ENCODE measurements around the gene UBXN7. TPM values are rescaled to one million over a fixed set of nuclear protein-coding genes. Genes with fewer than 3 reads are reported as not detected.

Gene UBXN7
- total RNA-seq, 1 experiment from 2014 or later = 67.0 TPM

DNA sequence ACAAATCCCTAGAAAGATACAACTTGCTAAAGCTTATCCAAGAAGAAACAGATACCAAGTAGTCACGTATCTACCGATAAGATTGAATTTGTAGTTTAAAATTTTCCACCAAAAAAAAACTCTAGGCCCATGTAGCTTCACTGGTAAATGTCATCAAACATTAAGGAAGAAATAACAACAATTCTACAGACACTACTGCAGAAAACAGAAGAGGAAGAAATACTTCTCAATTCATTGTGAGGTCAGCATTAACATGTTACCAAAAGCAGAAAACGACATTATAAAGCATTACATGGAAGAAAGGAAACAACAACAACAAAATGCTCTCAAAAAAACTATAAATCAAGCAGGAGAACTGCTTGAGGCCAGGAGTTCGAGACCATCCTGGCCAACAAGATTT is 66.5 kb downstream of the UBXN7 start:
- intact Hi-C loops (cut with micrococcal nuclease) = no loop called here
- BruUV-seq (replicated peaks) = no TSS peak
- Histone ChIP-seq H3K36me3 (ENCODE audit: control insufficient read depth in 1 of 2, insufficient read depth in 2 of 2, low read length in 2 of 2) (peaks cover 8 to 16% of the 10 kb centered on the region in 2 experiments; a peak in 3 of 4 replicates), H4K20me1 (ENCODE audit: insufficient read depth) (no peaks in the 10 kb centered on the region), H3K4me3 (replicated peaks in 1 of 2; ENCODE audit: low read depth in 1 of 2, low read length in 2 of 2) (no peak overlapping the region), H3K9me3 (ENCODE audit: control insufficient read depth in 1 of 2, insufficient read depth in 1 of 2, low read depth in 1 of 2, low read length in 2 of 2) (no peaks in the 10 kb centered on the region), H3K4me2 (ENCODE audit: low read length) (no peak overlapping the region), H3K27me3 (ENCODE audit: insufficient read depth, low read length) (no peaks in the 10 kb centered on the region), H2AFZ (ENCODE audit: low read depth, low read length, poor library complexity, severe bottlenecking) (no peak overlapping the region), H3K27ac (ENCODE audit: low read depth, low read length) (no peak overlapping the region), H3K9me2 (ENCODE audit: insufficient read depth) (no peaks in the 10 kb centered on the region), H3K4me1 (ENCODE audit: control insufficient read depth in 1 of 2, insufficient read depth in 2 of 2, low read length in 2 of 2) (no peaks in the 10 kb centered on the region; a peak in 1 of 4 replicates), H3K79me2 (ENCODE audit: insufficient read depth, low read length) (no peaks in the 10 kb centered on the region; the same call in 1 of the 2 replicates), H3K9ac (ENCODE audit: low read length) (no peak overlapping the region)
- ChIA-PET POLR2A (no interaction called here), CTCF (no interaction called here), RAD21 (ENCODE audit: low non-redundant PET in 1 of 2, low total read pairs in 2 of 2, uncharacterized antibody in 2 of 2, unreplicated experiment in 2 of 2) (no interaction called here)
- DNase-seq (ENCODE audit: low read depth, low spot score) (no peak), ATAC-seq (no peak)
- TF ChIP-seq, protein P1, sequence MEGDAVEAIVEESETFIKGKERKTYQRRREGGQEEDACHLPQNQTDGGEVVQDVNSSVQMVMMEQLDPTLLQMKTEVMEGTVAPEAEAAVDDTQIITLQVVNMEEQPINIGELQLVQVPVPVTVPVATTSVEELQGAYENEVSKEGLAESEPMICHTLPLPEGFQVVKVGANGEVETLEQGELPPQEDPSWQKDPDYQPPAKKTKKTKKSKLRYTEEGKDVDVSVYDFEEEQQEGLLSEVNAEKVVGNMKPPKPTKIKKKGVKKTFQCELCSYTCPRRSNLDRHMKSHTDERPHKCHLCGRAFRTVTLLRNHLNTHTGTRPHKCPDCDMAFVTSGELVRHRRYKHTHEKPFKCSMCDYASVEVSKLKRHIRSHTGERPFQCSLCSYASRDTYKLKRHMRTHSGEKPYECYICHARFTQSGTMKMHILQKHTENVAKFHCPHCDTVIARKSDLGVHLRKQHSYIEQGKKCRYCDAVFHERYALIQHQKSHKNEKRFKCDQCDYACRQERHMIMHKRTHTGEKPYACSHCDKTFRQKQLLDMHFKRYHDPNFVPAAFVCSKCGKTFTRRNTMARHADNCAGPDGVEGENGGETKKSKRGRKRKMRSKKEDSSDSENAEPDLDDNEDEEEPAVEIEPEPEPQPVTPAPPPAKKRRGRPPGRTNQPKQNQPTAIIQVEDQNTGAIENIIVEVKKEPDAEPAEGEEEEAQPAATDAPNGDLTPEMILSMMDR (IDR thresholded peaks at IDR 0.05 in 2 of 3, conservative IDR thresholded peaks at IDR 0.05 in 1 of 3; ENCODE audit: borderline replicate concordance in 1 of 3, insufficient read depth in 1 of 3, low read depth in 2 of 3, low read length in 2 of 3) = no peak
- TF ChIP-seq, protein P2, sequence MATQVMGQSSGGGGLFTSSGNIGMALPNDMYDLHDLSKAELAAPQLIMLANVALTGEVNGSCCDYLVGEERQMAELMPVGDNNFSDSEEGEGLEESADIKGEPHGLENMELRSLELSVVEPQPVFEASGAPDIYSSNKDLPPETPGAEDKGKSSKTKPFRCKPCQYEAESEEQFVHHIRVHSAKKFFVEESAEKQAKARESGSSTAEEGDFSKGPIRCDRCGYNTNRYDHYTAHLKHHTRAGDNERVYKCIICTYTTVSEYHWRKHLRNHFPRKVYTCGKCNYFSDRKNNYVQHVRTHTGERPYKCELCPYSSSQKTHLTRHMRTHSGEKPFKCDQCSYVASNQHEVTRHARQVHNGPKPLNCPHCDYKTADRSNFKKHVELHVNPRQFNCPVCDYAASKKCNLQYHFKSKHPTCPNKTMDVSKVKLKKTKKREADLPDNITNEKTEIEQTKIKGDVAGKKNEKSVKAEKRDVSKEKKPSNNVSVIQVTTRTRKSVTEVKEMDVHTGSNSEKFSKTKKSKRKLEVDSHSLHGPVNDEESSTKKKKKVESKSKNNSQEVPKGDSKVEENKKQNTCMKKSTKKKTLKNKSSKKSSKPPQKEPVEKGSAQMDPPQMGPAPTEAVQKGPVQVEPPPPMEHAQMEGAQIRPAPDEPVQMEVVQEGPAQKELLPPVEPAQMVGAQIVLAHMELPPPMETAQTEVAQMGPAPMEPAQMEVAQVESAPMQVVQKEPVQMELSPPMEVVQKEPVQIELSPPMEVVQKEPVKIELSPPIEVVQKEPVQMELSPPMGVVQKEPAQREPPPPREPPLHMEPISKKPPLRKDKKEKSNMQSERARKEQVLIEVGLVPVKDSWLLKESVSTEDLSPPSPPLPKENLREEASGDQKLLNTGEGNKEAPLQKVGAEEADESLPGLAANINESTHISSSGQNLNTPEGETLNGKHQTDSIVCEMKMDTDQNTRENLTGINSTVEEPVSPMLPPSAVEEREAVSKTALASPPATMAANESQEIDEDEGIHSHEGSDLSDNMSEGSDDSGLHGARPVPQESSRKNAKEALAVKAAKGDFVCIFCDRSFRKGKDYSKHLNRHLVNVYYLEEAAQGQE (IDR thresholded peaks at IDR 0.05; ENCODE audit: low read depth) = no peak
- TF ChIP-seq, protein P3, sequence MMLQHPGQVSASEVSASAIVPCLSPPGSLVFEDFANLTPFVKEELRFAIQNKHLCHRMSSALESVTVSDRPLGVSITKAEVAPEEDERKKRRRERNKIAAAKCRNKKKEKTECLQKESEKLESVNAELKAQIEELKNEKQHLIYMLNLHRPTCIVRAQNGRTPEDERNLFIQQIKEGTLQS (IDR thresholded peaks at IDR 0.05) = no peak
- TF ChIP-seq CEBPB (IDR thresholded peaks at IDR 0.05; ENCODE audit: low read depth) (no peak), POLR2AphosphoS5 (IDR thresholded peaks at IDR 0.05; ENCODE audit: low read depth, low read length) (no peak), EGR1 (IDR thresholded peaks at IDR 0.05; ENCODE audit: low read depth) (no peak), JUND (IDR thresholded peaks at IDR 0.05) (no peak), SIN3A (IDR thresholded peaks at IDR 0.05; ENCODE audit: low read depth) (no peak), FOSL1 (IDR thresholded peaks at IDR 0.05; ENCODE audit: low read depth) (no peak), EZH2phosphoT487 (IDR thresholded peaks at IDR 0.05; ENCODE audit: borderline replicate concordance) (no peak), TCF7L2 (IDR thresholded peaks at IDR 0.05; ENCODE audit: borderline replicate concordance, extremely low read depth, insufficient read depth, insufficient read length) (no peak), RAD21 (IDR thresholded peaks at IDR 0.05; ENCODE audit: low read depth) (no peak), YY1 (IDR thresholded peaks at IDR 0.05; ENCODE audit: extremely low read depth, insufficient replicate concordance, low read depth, low read length) (no peak)
